ENCODE data around the gene RRP1.

RRP1 gene

GRCh38 chr21:43847301-43847700, 57.9 kb downstream of the RRP1 start:
- H3K4me1 ChIP-seq (ENCODE audit: control insufficient read depth, insufficient read depth, low read length), result no peaks in the 10 kb centered on the region

DNA sequence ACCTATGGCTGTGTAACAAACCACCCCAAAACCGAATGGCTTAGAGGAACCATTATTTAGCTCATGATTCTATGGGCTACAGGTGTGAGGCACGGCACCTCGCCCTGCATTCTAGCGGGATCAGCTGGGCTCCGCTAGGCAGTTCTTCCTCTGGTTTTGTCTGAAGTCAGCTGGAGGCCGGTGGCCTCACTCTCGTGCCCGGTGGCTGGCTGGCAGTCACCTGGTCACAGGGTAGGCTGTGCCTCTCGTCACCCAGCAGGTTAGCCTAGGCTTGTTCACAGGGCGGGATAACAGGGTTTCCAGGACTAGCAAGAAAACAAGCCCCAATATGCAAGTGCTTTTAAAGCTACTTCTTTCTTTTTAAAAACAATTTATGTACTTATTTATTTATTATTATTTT, 59.4 kb downstream of the RRP1 start:
- Histone ChIP-seq H3K4me1 (ENCODE audit: control insufficient read depth, insufficient read depth, low read length) (no peaks in the 10 kb centered on the region), H3K27me3 (ENCODE audit: control insufficient read depth, insufficient read depth, low read length) (no peaks in the 10 kb centered on the region), H3K36me3 (ENCODE audit: control insufficient read depth, insufficient read depth, low read length) (no peaks in the 10 kb centered on the region), H3K9ac (ENCODE audit: low read depth, low read length) (no peak overlapping the region), H3K9me3 (ENCODE audit: control insufficient read depth, insufficient read depth, low read length) (no peaks in the 10 kb centered on the region), H3K4me3 (ENCODE audit: low read depth, low read length) (no peak overlapping the region)

More at GRCh38 chr21:43847301-43847700, 57.9 kb downstream of the RRP1 start:
- no peaks in the 10 kb centered on the region for H3K36me3 ChIP-seq (ENCODE audit: control insufficient read depth, insufficient read depth, low read length)
- no peak overlapping the region for H3K4me3 ChIP-seq (ENCODE audit: low read depth, low read length)
- no peaks in the 10 kb centered on the region for H3K9me3 ChIP-seq (ENCODE audit: control insufficient read depth, insufficient read depth, low read length)
- no peak overlapping the region for H3K9ac ChIP-seq (ENCODE audit: low read depth, low read length)
- no peaks in the 10 kb centered on the region for H3K27me3 ChIP-seq (ENCODE audit: control insufficient read depth, insufficient read depth, low read length)

DNA sequence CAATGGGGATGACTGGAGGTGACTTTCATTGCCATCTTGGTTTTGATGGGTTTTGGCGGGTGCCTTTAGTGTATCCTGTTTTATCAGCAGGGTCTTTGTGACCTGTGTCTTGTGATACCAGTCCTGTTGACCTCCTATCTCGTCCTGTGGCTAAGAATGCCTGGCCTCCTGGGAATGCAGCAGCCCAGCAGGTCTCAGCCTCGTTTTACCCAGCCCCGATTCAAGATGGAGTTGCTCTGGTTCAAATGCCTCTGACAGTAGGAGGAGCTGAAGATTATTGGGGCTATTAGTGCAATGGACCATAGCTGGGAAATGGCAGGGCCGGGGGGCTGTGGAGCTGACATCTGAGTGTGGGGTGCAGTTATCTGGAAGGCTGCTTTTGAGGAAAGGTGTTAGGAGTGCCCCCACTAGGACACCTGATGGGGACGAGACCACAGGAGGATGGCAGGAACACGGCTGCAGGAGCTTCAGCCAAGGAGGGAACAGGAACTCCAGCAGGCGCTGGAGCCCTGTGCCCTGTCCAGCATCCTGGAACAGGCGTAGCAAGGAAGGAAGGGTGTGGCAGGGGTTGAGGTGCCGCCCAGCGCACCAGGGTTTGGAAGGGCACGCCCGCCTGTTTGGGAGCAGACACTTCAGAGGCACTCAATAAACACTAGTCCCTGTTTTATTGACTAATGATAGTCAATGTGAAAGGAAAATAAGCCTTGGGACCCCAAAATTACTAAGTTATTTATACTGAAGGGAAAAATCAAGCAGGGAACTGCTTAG, 60.3 kb downstream of the RRP1 start:
- Histone ChIP-seq H3K4me1 (ENCODE audit: control insufficient read depth, insufficient read depth, low read length) (no peaks in the 10 kb centered on the region), H3K9me3 (ENCODE audit: control insufficient read depth, insufficient read depth, low read length) (no peaks in the 10 kb centered on the region), H3K4me3 (ENCODE audit: low read depth, low read length) (no peak overlapping the region), H3K36me3 (ENCODE audit: control insufficient read depth, insufficient read depth, low read length) (no peaks in the 10 kb centered on the region), H3K9ac (ENCODE audit: low read depth, low read length) (no peak overlapping the region), H3K27me3 (ENCODE audit: control insufficient read depth, insufficient read depth, low read length) (no peaks in the 10 kb centered on the region)

DNA sequence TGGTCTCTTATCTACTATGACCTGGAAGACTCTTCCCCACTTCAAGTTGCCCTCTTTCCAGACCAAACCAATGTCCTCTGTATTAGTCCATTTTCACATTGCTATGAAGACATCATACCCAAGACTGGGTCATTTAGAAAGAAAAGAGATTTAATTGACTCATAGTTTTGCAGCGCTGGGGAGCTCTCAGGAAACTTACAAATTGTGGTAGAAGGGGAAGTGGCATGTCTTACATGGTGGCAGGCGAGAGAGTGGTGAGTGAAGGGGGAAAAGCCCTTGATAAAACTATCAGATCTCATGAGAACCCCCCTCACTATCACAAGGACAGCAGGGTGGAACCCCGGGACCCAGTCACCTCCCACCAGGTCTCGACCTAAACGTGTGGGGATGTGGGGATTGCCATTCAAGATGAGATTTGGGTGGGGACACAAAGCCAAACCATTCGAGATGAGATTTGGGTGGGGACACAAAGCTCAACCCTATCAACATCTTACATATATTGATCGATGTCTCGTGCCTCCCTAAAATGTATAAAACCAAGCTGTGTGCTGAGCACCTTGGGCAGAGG, 61.4 kb downstream of the RRP1 start:
- no peak overlapping the region for H3K4me3 ChIP-seq (ENCODE audit: low read depth, low read length)
- H3K9me3 ChIP-seq (ENCODE audit: control insufficient read depth, insufficient read depth, low read length), result no peaks in the 10 kb centered on the region
- H3K4me1 ChIP-seq (ENCODE audit: control insufficient read depth, insufficient read depth, low read length), result no peaks in the 10 kb centered on the region
- no peak overlapping the region for H3K9ac ChIP-seq (ENCODE audit: low read depth, low read length)
- no peaks in the 10 kb centered on the region for H3K36me3 ChIP-seq (ENCODE audit: control insufficient read depth, insufficient read depth, low read length)
- H3K27me3 ChIP-seq (ENCODE audit: control insufficient read depth, insufficient read depth, low read length), result no peaks in the 10 kb centered on the region

DNA sequence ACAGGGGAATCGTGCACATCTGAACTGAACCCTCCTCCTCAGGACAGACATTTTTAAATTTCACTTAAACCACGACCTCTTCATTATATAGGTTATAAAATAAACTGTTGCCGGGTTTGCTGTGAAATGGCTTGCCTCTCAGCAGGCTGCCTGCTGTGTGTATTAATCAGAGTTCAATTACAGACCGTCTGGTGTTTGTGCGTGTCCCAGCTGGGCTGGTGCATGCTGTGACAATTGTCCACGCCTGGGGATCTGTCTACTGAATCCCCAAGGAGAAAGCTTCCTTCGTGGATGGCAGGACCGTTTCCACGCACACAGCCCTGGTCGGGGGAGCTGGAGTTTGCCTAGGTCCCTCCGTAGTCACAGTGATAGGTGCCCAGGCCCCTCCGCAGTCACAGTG, 62.2 kb downstream of the RRP1 start:
- Histone ChIP-seq H3K9me3 (ENCODE audit: control insufficient read depth, insufficient read depth, low read length) (no peaks in the 10 kb centered on the region), H3K9ac (ENCODE audit: low read depth, low read length) (no peak overlapping the region), H3K4me3 (ENCODE audit: low read depth, low read length) (no peak overlapping the region), H3K36me3 (ENCODE audit: control insufficient read depth, insufficient read depth, low read length) (no peaks in the 10 kb centered on the region), H3K27me3 (ENCODE audit: control insufficient read depth, insufficient read depth, low read length) (no peaks in the 10 kb centered on the region), H3K4me1 (ENCODE audit: control insufficient read depth, insufficient read depth, low read length) (no peaks in the 10 kb centered on the region)

GRCh38 chr21:43853851-43854772, 64.7 kb downstream of the RRP1 start:
- Histone ChIP-seq H3K9ac (ENCODE audit: low read depth, low read length) (no peak overlapping the region), H3K36me3 (ENCODE audit: control insufficient read depth, insufficient read depth, low read length) (no peaks in the 10 kb centered on the region), H3K4me1 (ENCODE audit: control insufficient read depth, insufficient read depth, low read length) (no peaks in the 10 kb centered on the region), H3K27me3 (ENCODE audit: control insufficient read depth, insufficient read depth, low read length) (no peaks in the 10 kb centered on the region), H3K4me3 (ENCODE audit: low read depth, low read length) (no peak overlapping the region), H3K9me3 (ENCODE audit: control insufficient read depth, insufficient read depth, low read length) (no peaks in the 10 kb centered on the region)

All from iPS-15b (cell line).